Subcutaneous abdominal adipose tissue (tissue), 5 donors: ENCODE measurements around the gene EFNB2.

Experiments used
- H3K27ac ChIP-seq: one replicate; pipeline ENCODE4 v1.7.0; 2013; ENCODE audit warnings: low read depth, mild to moderate bottlenecking, inconsistent platforms, low read length, moderate library complexity
- H3K27me3 ChIP-seq, 5 donors: one replicate each; pipeline ENCODE4 v1.7.0; 2013; ENCODE audit warnings: low read length in 5 of 5, inconsistent platforms in 1 of 5; ENCODE audit not compliant: control insufficient read depth in 5 of 5, insufficient read depth in 4 of 5
- H3K36me3 ChIP-seq, 5 donors: one replicate each; pipeline ENCODE4 v1.7.0; 2013; ENCODE audit warnings: low read length in 5 of 5; ENCODE audit not compliant: control insufficient read depth in 5 of 5, insufficient read depth in 5 of 5
- H3K4me1 ChIP-seq, 5 donors: one replicate each; pipeline ENCODE4 v1.7.0; 2013; ENCODE audit warnings: low read length in 5 of 5, mild to moderate bottlenecking in 3 of 5, moderate library complexity in 1 of 5; ENCODE audit not compliant: control insufficient read depth in 5 of 5, insufficient read depth in 5 of 5
- H3K4me3 ChIP-seq, 5 donors: one replicate each; pipeline ENCODE4 v1.7.0; 2013; ENCODE audit warnings: low read length in 5 of 5, low read depth in 1 of 5
- H3K9ac ChIP-seq, 5 donors: one replicate each; pipeline ENCODE4 v1.7.0; 2013; ENCODE audit warnings: low read length in 5 of 5, mild to moderate bottlenecking in 4 of 5, moderate library complexity in 3 of 5
- H3K9me3 ChIP-seq, 5 donors: one replicate each; pipeline ENCODE4 v1.7.0; 2013; ENCODE audit warnings: low read length in 5 of 5; ENCODE audit not compliant: control insufficient read depth in 5 of 5
- donor health status: healthy.
- donor health status: healthy.
- donor health status: healthy.
- donor health status: healthy.
- donor health status: healthy.

EFNB2 gene

GRCh38 chr13:106567474-106568298 is 32.2 kb upstream of the EFNB2 start, which contains the start of gene ARGLU1:
ARGLU1 (minus strand) TSS chr13:106568137; CDS start chr13:106567919, 218 bp downstream.
- Histone ChIP-seq H3K9ac (peak within 1 kb of the TSS; percentile 85 to 99 (median 94)), H3K27ac (peak within 1 kb of the TSS; percentile 88), H3K4me1 (peaks cover 2 to 51% (median 45%) of the 10 kb centered on the region in 5 donors), H3K9me3 (no peaks in the 10 kb centered on the region), H3K4me3 (peak within 1 kb of the TSS; percentile 90 to 97 (median 92)), H3K36me3 (no peaks in the 10 kb centered on the region), H3K27me3 (no peaks in the 10 kb centered on the region)

GRCh38 chr13:106566641-106567473 is 31.4 kb upstream of the EFNB2 start:
- peaks cover 2 to 57% (median 52%) of the 10 kb centered on the region in 5 donors for H3K4me1 ChIP-seq
- peak overlapping the region; percentile 90 to 97 (median 92) for H3K4me3 ChIP-seq
- peak overlapping the region; percentile 74 to 97 (median 86) for H3K9ac ChIP-seq
- H3K27me3 ChIP-seq = no peaks in the 10 kb centered on the region
- no peaks in the 10 kb centered on the region for H3K36me3 ChIP-seq
- H3K9me3 ChIP-seq = no peaks in the 10 kb centered on the region
- H3K27ac ChIP-seq = peak overlapping the region; percentile 88

- Histone ChIP-seq H3K27ac (peak overlapping the region; percentile 88), H3K36me3 (no peaks in the 10 kb centered on the region), H3K9ac (peak overlapping the region in 3 of 5 donors; percentile 17 to 86 (median 74)), H3K4me3 (peak overlapping the region in 4 of 5 donors; percentile 90 to 97 (median 94)), H3K9me3 (no peaks in the 10 kb centered on the region), H3K27me3 (no peaks in the 10 kb centered on the region), H3K4me1 (peaks cover 2 to 68% (median 57%) of the 10 kb centered on the region in 5 donors)
Measured at GRCh38 chr13:106565127-106565775, 29.8 kb upstream of the EFNB2 start.

GRCh38 chr13:106562301-106562700 is 26.8 kb upstream of the EFNB2 start:
- Histone ChIP-seq H3K9ac (no peak overlapping the region), H3K9me3 (no peaks in the 10 kb centered on the region), H3K4me3 (no peak overlapping the region), H3K4me1 (peaks cover 0 to 58% (median 52%) of the 10 kb centered on the region in 5 donors), H3K27me3 (no peaks in the 10 kb centered on the region), H3K27ac (no peak overlapping the region), H3K36me3 (peaks cover 14 to 19% (median 17%) of the 10 kb centered on the region in 5 donors)

- Histone ChIP-seq H3K9ac (peak overlapping the region in 1 of 5 donors; percentile 27), H3K27ac (peak overlapping the region; percentile 11), H3K4me3 (peak overlapping the region in 2 of 5 donors; percentile 13 to 14), H3K27me3 (no peaks in the 10 kb centered on the region), H3K9me3 (no peaks in the 10 kb centered on the region), H3K4me1 (peaks cover 0 to 54% (median 48%) of the 10 kb centered on the region in 5 donors), H3K36me3 (peaks cover 19 to 24% (median 23%) of the 10 kb centered on the region in 5 donors)
Measured at GRCh38 chr13:106561551-106562170, 26.2 kb upstream of the EFNB2 start.

- H3K27me3 ChIP-seq = no peaks in the 10 kb centered on the region
- peaks cover 26 to 31% (median 29%) of the 10 kb centered on the region in 5 donors for H3K36me3 ChIP-seq
- H3K27ac ChIP-seq = peak overlapping the region; percentile 11
- no peak overlapping the region for H3K9ac ChIP-seq
- no peak overlapping the region for H3K4me3 ChIP-seq
- H3K9me3 ChIP-seq = no peaks in the 10 kb centered on the region
- H3K4me1 ChIP-seq = peaks cover 0 to 46% (median 39%) of the 10 kb centered on the region in 5 donors
Measured at GRCh38 chr13:106560821-106561220, 25.4 kb upstream of the EFNB2 start.

GRCh38 chr13:106558527-106558926 is 23.1 kb upstream of the EFNB2 start:
- Histone ChIP-seq H3K9me3 (no peaks in the 10 kb centered on the region), H3K36me3 (peaks cover 31 to 50% (median 41%) of the 10 kb centered on the region in 5 donors), H3K9ac (no peak overlapping the region), H3K27ac (no peak overlapping the region), H3K4me1 (peaks cover 0 to 23% (median 17%) of the 10 kb centered on the region in 5 donors), H3K27me3 (no peaks in the 10 kb centered on the region), H3K4me3 (no peak overlapping the region)

- Histone ChIP-seq H3K9me3 (no peaks in the 10 kb centered on the region), H3K27me3 (no peaks in the 10 kb centered on the region), H3K9ac (no peak overlapping the region), H3K27ac (no peak overlapping the region), H3K36me3 (peaks cover 32 to 60% (median 46%) of the 10 kb centered on the region in 5 donors), H3K4me1 (peaks cover 0 to 10% (median 3%) of the 10 kb centered on the region in 5 donors), H3K4me3 (no peak overlapping the region)
Measured at GRCh38 chr13:106555631-106556328, 20.3 kb upstream of the EFNB2 start.

GRCh38 chr13:106551751-106552150 is 16.3 kb upstream of the EFNB2 start:
- H3K4me1 ChIP-seq = peaks cover 0 to 15% (median 4%) of the 10 kb centered on the region in 5 donors
- H3K9ac ChIP-seq = no peak overlapping the region
- H3K36me3 ChIP-seq = peaks cover 23 to 41% (median 30%) of the 10 kb centered on the region in 5 donors
- no peak overlapping the region for H3K27ac ChIP-seq
- no peaks in the 10 kb centered on the region for H3K27me3 ChIP-seq
- no peaks in the 10 kb centered on the region for H3K9me3 ChIP-seq
- no peak overlapping the region for H3K4me3 ChIP-seq
